ENCODE measurements around the gene ACTRT2. TPM values are rescaled to one million over a fixed set of nuclear protein-coding genes. Genes with fewer than 3 reads are reported as not detected.

Gene ACTRT2
- total and polyA plus RNA-seq, 2 experiments from 2014 or later: not detected

DNA sequence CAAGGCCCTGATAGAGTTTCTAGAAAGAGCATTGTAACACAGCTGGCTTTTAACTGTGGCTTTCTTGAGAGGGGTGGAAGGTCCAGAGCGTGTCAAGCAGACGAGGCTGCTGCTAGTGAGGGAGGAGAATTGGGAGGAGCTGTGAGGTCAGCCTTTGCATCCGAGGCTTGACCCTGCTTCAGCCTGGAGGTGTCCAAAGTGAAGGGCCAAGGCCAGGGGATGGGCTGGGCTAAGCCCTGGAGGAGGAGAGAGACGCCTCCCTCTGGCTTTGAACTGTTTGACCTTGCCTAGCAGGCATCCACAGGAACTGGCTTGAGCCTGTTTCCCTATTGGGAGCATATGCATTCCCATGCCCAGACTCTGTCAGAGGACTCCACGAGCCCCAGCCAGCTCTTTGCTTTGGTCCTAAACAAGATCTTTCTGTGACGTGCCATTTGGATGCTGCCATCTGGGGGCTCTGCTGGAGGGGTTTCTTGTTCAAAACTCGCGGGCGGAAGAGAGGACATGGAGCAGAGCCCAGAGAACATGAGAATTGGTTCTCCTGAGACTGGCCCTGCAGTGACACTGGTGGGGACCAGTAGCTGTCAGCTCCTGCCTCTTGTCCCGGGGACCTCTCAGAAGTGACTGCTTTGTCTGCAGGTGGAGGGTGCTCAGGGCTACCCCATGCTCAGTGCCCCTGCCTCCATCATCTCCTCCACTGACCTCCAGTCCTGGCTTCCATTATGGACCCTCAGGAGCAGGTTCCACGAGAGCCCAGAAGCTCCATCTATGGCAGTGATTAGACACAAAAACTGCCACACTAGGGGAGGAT lies 5.5 kb downstream of the ACTRT2 start:
- H3K4me1 ChIP-seq (ENCODE audit: insufficient read depth): no peaks in the 10 kb centered on the region
- H3K36me3 ChIP-seq (replicated peaks; ENCODE audit: insufficient read depth, low read depth): no peaks in the 10 kb centered on the region
- no peak overlapping the region for H2AFZ ChIP-seq
- WGBS (ENCODE audit: low lambda C conversion rate, missing lambda C conversion rate): 77% methylated on average over 11 of the region's 11 CpGs
- TF ChIP-seq EZH2 (IDR thresholded peaks at IDR 0.05; ENCODE audit: borderline replicate concordance): no peak
- TF ChIP-seq EZH2phosphoT487 (IDR thresholded peaks at IDR 0.05; ENCODE audit: low read depth, severe bottlenecking, unreplicated experiment): no peak
- TF ChIP-seq, protein P1, sequence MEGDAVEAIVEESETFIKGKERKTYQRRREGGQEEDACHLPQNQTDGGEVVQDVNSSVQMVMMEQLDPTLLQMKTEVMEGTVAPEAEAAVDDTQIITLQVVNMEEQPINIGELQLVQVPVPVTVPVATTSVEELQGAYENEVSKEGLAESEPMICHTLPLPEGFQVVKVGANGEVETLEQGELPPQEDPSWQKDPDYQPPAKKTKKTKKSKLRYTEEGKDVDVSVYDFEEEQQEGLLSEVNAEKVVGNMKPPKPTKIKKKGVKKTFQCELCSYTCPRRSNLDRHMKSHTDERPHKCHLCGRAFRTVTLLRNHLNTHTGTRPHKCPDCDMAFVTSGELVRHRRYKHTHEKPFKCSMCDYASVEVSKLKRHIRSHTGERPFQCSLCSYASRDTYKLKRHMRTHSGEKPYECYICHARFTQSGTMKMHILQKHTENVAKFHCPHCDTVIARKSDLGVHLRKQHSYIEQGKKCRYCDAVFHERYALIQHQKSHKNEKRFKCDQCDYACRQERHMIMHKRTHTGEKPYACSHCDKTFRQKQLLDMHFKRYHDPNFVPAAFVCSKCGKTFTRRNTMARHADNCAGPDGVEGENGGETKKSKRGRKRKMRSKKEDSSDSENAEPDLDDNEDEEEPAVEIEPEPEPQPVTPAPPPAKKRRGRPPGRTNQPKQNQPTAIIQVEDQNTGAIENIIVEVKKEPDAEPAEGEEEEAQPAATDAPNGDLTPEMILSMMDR (IDR thresholded peaks at IDR 0.05; ENCODE audit: poor library complexity): no peak
- no peak overlapping the region for H3K27ac ChIP-seq
- H3K9me2 ChIP-seq (replicated peaks; ENCODE audit: insufficient read depth): no peaks in the 10 kb centered on the region
- no peaks in the 10 kb centered on the region for H3K79me2 ChIP-seq
- no peaks in the 10 kb centered on the region for H4K20me1 ChIP-seq (ENCODE audit: insufficient read depth, poor library complexity, severe bottlenecking)
- H3K4me2 ChIP-seq: no peak overlapping the region
- H3K27me3 ChIP-seq: no peaks in the 10 kb centered on the region
- no peak overlapping the region for H3K4me3 ChIP-seq
- no peak for DNase-seq (ENCODE audit: low spot score)
- H3K9me3 ChIP-seq (ENCODE audit: low read depth): no peaks in the 10 kb centered on the region

DNA sequence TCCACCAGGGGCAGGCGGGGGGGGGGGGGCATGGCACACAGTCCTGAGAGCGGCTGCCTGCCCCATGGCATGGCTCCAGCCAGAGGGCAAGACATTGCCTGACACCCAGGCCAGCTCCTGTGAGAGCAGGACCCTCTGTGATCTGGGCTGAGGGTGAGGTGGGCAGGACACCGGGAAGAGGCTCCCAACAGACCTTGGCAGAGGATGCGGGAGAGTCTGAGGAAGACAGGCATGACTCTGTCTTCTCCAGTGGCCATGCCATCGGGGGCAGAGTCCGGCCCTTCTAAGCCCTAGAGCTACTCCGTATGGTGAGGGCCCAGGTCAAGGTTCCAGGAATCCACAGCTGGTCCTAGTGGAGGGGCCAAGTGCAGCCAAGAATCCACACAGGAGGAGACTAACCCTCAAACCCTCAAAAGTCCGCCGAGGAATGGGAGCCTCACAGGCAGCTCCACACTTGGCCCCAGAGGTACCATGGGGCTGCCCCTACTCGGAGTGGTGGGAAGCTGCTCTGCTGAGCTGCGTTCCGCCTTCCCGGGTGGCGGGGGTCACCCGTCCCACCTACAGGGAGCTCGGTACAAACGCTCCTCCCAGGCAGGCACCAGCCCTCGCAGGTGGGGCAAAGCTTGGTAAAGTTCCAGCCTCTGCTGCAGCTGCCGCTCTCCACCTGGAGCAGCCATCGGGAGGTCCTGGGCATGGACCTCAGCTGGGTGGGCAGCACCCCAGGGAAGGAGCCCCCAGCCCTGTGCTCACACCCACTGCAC lies 6.5 kb downstream of the ACTRT2 start:
- Histone ChIP-seq H3K9me2 (replicated peaks; ENCODE audit: insufficient read depth) (no peaks in the 10 kb centered on the region), H3K4me3 (no peak overlapping the region), H2AFZ (no peak overlapping the region), H3K9me3 (ENCODE audit: low read depth) (no peaks in the 10 kb centered on the region), H3K79me2 (no peaks in the 10 kb centered on the region), H3K27ac (no peak overlapping the region), H3K4me1 (ENCODE audit: insufficient read depth) (no peaks in the 10 kb centered on the region), H3K4me2 (no peak overlapping the region), H3K27me3 (no peaks in the 10 kb centered on the region), H4K20me1 (ENCODE audit: insufficient read depth, poor library complexity, severe bottlenecking) (no peaks in the 10 kb centered on the region), H3K36me3 (replicated peaks; ENCODE audit: insufficient read depth, low read depth) (no peaks in the 10 kb centered on the region)
- DNase-seq (ENCODE audit: low spot score): no peak
- 90% methylated on average over 16 of the region's 20 CpGs for WGBS (ENCODE audit: low lambda C conversion rate, missing lambda C conversion rate)
- TF ChIP-seq, protein P1 (IDR thresholded peaks at IDR 0.05; ENCODE audit: poor library complexity): no peak
- TF ChIP-seq EZH2 (IDR thresholded peaks at IDR 0.05; ENCODE audit: borderline replicate concordance): no peak
- no peak for TF ChIP-seq EZH2phosphoT487 (IDR thresholded peaks at IDR 0.05; ENCODE audit: low read depth, severe bottlenecking, unreplicated experiment)

DNA sequence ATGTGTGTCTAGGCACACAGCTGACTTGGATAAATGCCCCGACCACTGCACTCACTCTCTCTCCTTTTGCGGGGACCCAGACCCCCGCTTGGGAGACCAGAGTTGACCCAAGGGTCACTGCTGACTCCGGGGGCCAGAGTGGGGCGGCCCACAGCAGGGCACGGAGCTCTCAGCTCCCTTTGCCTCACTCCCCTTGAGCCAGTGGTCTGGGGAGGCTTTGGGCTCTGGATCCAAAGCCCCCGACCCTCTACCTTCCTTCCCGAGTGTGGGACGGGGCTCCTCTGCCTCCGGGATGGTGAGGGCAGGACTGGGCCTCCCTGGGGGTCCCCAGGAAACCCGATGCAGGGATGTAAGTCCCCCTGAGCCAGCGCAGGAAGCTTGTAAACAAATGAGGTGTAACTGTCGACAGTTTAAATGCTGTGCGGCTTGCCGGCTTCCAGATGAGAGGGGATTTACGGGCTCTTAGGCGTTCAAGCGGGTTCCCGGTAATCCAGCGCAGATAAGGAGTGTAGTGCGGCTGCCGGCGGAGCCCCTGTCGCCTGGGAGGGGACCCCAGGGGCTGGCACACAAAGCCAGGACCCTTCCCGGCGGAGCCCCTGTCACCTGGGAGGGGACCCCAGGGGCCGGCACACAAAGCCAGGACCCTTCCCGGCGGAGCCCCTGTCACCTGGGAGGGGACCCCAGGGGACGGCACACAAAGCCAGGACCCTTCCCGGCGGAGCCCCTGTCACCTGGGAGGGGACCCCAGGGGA lies 7.4 kb downstream of the ACTRT2 start:
- Histone ChIP-seq H3K27ac (no peak overlapping the region), H2AFZ (no peak overlapping the region), H3K9me3 (ENCODE audit: low read depth) (no peaks in the 10 kb centered on the region), H3K4me3 (no peak overlapping the region), H3K79me2 (no peaks in the 10 kb centered on the region), H3K36me3 (replicated peaks; ENCODE audit: insufficient read depth, low read depth) (no peaks in the 10 kb centered on the region), H3K4me1 (ENCODE audit: insufficient read depth) (no peaks in the 10 kb centered on the region), H3K9me2 (replicated peaks; ENCODE audit: insufficient read depth) (no peaks in the 10 kb centered on the region), H3K27me3 (no peaks in the 10 kb centered on the region), H4K20me1 (ENCODE audit: insufficient read depth, poor library complexity, severe bottlenecking) (no peaks in the 10 kb centered on the region), H3K4me2 (no peak overlapping the region)
- 80% methylated on average over 27 of the region's 32 CpGs for WGBS (ENCODE audit: low lambda C conversion rate, missing lambda C conversion rate)
- TF ChIP-seq EZH2 (IDR thresholded peaks at IDR 0.05; ENCODE audit: borderline replicate concordance) (no peak), EZH2phosphoT487 (IDR thresholded peaks at IDR 0.05; ENCODE audit: low read depth, severe bottlenecking, unreplicated experiment) (no peak)
- TF ChIP-seq, protein P1 (IDR thresholded peaks at IDR 0.05; ENCODE audit: poor library complexity): no peak
- DNase-seq (ENCODE audit: low spot score): no peak

All from hepatocyte (in vitro differentiated cells).